ENCODE data around the gene OR52N1. TPM values are rescaled to one million over a fixed set of nuclear protein-coding genes. Genes with fewer than 3 reads are reported as not detected.

The OR52N1 gene
- total RNA-seq, 1 experiment from 2014 or later = not detected

GRCh38 chr11:5767056-5767455 is 24.0 kb downstream of the OR52N1 start:
- intact Hi-C loops (cut with micrococcal nuclease) = no loop called here
- no peak overlapping the region for H3K4me3 ChIP-seq (replicated peaks in 1 of 2; ENCODE audit: low read depth in 1 of 2, low read length in 2 of 2)
- no peak overlapping the region for H2AFZ ChIP-seq (ENCODE audit: low read depth, low read length, poor library complexity, severe bottlenecking)
- H3K79me2 ChIP-seq (ENCODE audit: insufficient read depth, low read length) = no peaks in the 10 kb centered on the region
- ATAC-seq (no peak), DNase-seq (ENCODE audit: low read depth, low spot score) (no peak)
- H3K4me1 ChIP-seq (ENCODE audit: control insufficient read depth in 1 of 2, insufficient read depth in 2 of 2, low read length in 2 of 2) = no peaks in the 10 kb centered on the region
- H3K9me2 ChIP-seq (ENCODE audit: insufficient read depth) = no peaks in the 10 kb centered on the region
- H3K9ac ChIP-seq (ENCODE audit: low read length) = no peak overlapping the region
- no TSS peak for BruUV-seq (replicated peaks)
- no peak overlapping the region for H3K27ac ChIP-seq (ENCODE audit: low read depth, low read length)
- no peaks in the 10 kb centered on the region for H4K20me1 ChIP-seq (ENCODE audit: insufficient read depth)
- H3K9me3 ChIP-seq (ENCODE audit: control insufficient read depth in 1 of 2, insufficient read depth in 1 of 2, low read depth in 1 of 2, low read length in 2 of 2) = no peaks in the 10 kb centered on the region
- H3K36me3 ChIP-seq (ENCODE audit: control insufficient read depth in 1 of 2, insufficient read depth in 2 of 2, low read length in 2 of 2) = no peaks in the 10 kb centered on the region
- RAD21 ChIA-PET (ENCODE audit: low non-redundant PET in 1 of 2, low total read pairs in 2 of 2, uncharacterized antibody in 2 of 2, unreplicated experiment in 2 of 2) = no interaction called here
- no peak overlapping the region for H3K4me2 ChIP-seq (ENCODE audit: low read length)
- CTCF ChIA-PET = no interaction called here
- no peak for TF ChIP-seq RAD21 (IDR thresholded peaks at IDR 0.05; ENCODE audit: low read depth)
- no peak for TF ChIP-seq CTCF (IDR thresholded peaks at IDR 0.05 in 2 of 3, conservative IDR thresholded peaks at IDR 0.05 in 1 of 3; ENCODE audit: borderline replicate concordance in 1 of 3, insufficient read depth in 1 of 3, low read depth in 2 of 3, low read length in 2 of 3)
- TF ChIP-seq SIN3A (IDR thresholded peaks at IDR 0.05; ENCODE audit: low read depth) = no peak
- TF ChIP-seq POLR2AphosphoS5 (IDR thresholded peaks at IDR 0.05; ENCODE audit: low read depth, low read length) = no peak
- TF ChIP-seq CEBPB (IDR thresholded peaks at IDR 0.05; ENCODE audit: low read depth) = no peak
- TF ChIP-seq EZH2 (IDR thresholded peaks at IDR 0.05) = no peak
- TF ChIP-seq ZFX (IDR thresholded peaks at IDR 0.05) = no peak
- TF ChIP-seq POLR2A (IDR thresholded peaks at IDR 0.05; ENCODE audit: borderline replicate concordance, extremely low read depth, insufficient read depth, insufficient read length) = no peak
- TF ChIP-seq ZBTB33 (IDR thresholded peaks at IDR 0.05; ENCODE audit: extremely low read depth, insufficient replicate concordance, low read length) = no peak
- no peak for TF ChIP-seq ZNF274 (IDR thresholded peaks at IDR 0.05; ENCODE audit: low read depth, low read length)
- no peak for TF ChIP-seq REST (IDR thresholded peaks at IDR 0.05; ENCODE audit: low read depth)
- TF ChIP-seq CBX3 (IDR thresholded peaks at IDR 0.05; ENCODE audit: low read depth) = no peak
- no peak for TF ChIP-seq SRF (IDR thresholded peaks at IDR 0.05; ENCODE audit: low read depth)
- no peak for TF ChIP-seq MAX (IDR thresholded peaks at IDR 0.05)
- TF ChIP-seq ELF1 (IDR thresholded peaks at IDR 0.05; ENCODE audit: borderline replicate concordance, low read depth) = no peak
- TF ChIP-seq EGR1 (IDR thresholded peaks at IDR 0.05; ENCODE audit: low read depth) = no peak
- no peak for TF ChIP-seq FOSL1 (IDR thresholded peaks at IDR 0.05; ENCODE audit: low read depth)
- TF ChIP-seq TCF7L2 (IDR thresholded peaks at IDR 0.05; ENCODE audit: borderline replicate concordance, extremely low read depth, insufficient read depth, insufficient read length) = no peak
- POLR2A ChIA-PET = no interaction called here
- peaks cover 8% of the 10 kb centered on the region; the same call in 1 of the 2 replicates for H3K27me3 ChIP-seq (ENCODE audit: insufficient read depth, low read length)
